Keratinocyte (primary cell): ENCODE results near the gene PHF5A. TPM values are rescaled to one million over a fixed set of nuclear protein-coding genes. Genes with fewer than 3 reads are reported as not detected.

Experiments
- DNase-seq: peaks from one replicate; pipeline ENCODE4 v3.0.0-alpha.2; 2011; ENCODE audit warnings: low read depth, missing footprints, low spot score
- FAIRE-seq: peaks from 2 replicates; lab custom pipeline; 2011; peaks lifted over from hg19 to GRCh38; lab: Jason Lieb, UNC
- H2AFZ ChIP-seq: 2 replicates; pipeline ENCODE4 v1.6.0; 2012; ENCODE audit warnings: low read length, control low read depth, inconsistent platforms; ENCODE audit not compliant: control insufficient read depth
- H3K27ac ChIP-seq: 2 replicates; pipeline ENCODE4 v1.5.1; 2011; ENCODE audit warnings: low read length; ENCODE audit not compliant: control insufficient read depth, insufficient read depth
- H3K27me3 ChIP-seq: 3 replicates; pipeline ENCODE4 v1.6.0; 2011; ENCODE audit warnings: low read length; ENCODE audit not compliant: control insufficient read depth, insufficient read depth; ENCODE audit errors: extremely low read depth
- H3K36me3 ChIP-seq, 2 experiments: 2 replicates in 1 of 2; 3 replicates in 1 of 2; pipeline ENCODE4 v1.5.1; 2011; ENCODE audit warnings: low read length in 2 of 2, mild to moderate bottlenecking in 1 of 2; ENCODE audit not compliant: control insufficient read depth in 2 of 2, insufficient read depth in 2 of 2; ENCODE audit errors: extremely low read depth in 1 of 2
- H3K4me1 ChIP-seq: 3 replicates; pipeline ENCODE4 v1.5.1; 2011; ENCODE audit warnings: low read length; ENCODE audit not compliant: control insufficient read depth, insufficient read depth; ENCODE audit errors: extremely low read depth
- H3K4me2 ChIP-seq: 3 replicates; pipeline ENCODE4 v1.6.0; 2011; ENCODE audit warnings: low read depth, low read length; ENCODE audit not compliant: control insufficient read depth, insufficient read depth; ENCODE audit errors: extremely low read depth
- H3K4me3 ChIP-seq, 3 experiments: fragments of 200-600 bp in 1 of 3; sonication (generic) in 1 of 3; 2 replicates in 2 of 3; 3 replicates in 1 of 3; pipeline ENCODE4 v1.5.1; 2011 to 2016; ENCODE audit warnings: low read length in 3 of 3, mild to moderate bottlenecking in 3 of 3, control low read depth in 2 of 3, inconsistent platforms in 1 of 3, low read depth in 1 of 3, mixed read lengths in 1 of 3, mixed run types in 1 of 3, moderate library complexity in 1 of 3; ENCODE audit not compliant: control insufficient read depth in 2 of 3, insufficient read depth in 2 of 3; ENCODE audit errors: extremely low read depth in 1 of 3
- H3K79me2 ChIP-seq: 2 replicates; pipeline ENCODE4 v1.6.0; 2012; ENCODE audit warnings: low read length; ENCODE audit not compliant: control insufficient read depth, insufficient read depth
- H3K9ac ChIP-seq: 3 replicates; pipeline ENCODE4 v1.6.0; 2011; ENCODE audit warnings: low read length; ENCODE audit not compliant: control insufficient read depth, insufficient read depth; ENCODE audit errors: extremely low read depth
- H3K9me1 ChIP-seq: 3 replicates; pipeline ENCODE4 v1.6.0; 2011; ENCODE audit warnings: low read length; ENCODE audit not compliant: control insufficient read depth, insufficient read depth; ENCODE audit errors: extremely low read depth
- H3K9me3 ChIP-seq: 2 replicates; pipeline ENCODE4 v1.5.1; 2012; ENCODE audit warnings: low read depth, low read length; ENCODE audit not compliant: control insufficient read depth
- H4K20me1 ChIP-seq: 3 replicates; pipeline ENCODE4 v1.6.0; 2011; ENCODE audit warnings: low read length; ENCODE audit not compliant: control insufficient read depth, insufficient read depth; ENCODE audit errors: extremely low read depth
- EZH2 ChIP-seq: IDR thresholded peaks from one replicate; pipeline ENCODE4 v1.6.1; 2012; ENCODE audit warnings: inconsistent platforms, mild to moderate bottlenecking, low read length, moderate library complexity
- dilution Hi-C: fragments of 300-500 bp; cut with MboI; formaldehyde crosslinking; loops from one replicate; pipeline ENCODE4 v1.7.0; 2020; ENCODE audit warnings: low sequenced_read_pairs; ENCODE audit not compliant: extremely low pct_ligation_motif_present
- polyA plus RNA-seq, 5 experiments: library from polyadenylated mRNA; depleted of rRNA in 3 of 5; stranded (reverse) in 3 of 5; stranded (forward) in 1 of 5; unstranded in 1 of 5; fragments of >200 nt; gene quantifications; 1 replicate in 1 of 5; 2 replicates in 3 of 5; 3 replicates in 1 of 5; pipeline versions ENCODE4 v1.2.1 to v1.2.3, GENCODE V29; 2011 to 2012; ENCODE audit warnings: missing spikeins in 2 of 5, low read depth in 1 of 5, low replicate concordance in 1 of 5
- TF ChIP-seq, protein P1 (sequence below), 3 experiments: IDR thresholded peaks in 1 of 3; conservative IDR thresholded peaks in 1 of 3; optimal IDR thresholded peaks in 1 of 3; 2 replicates in 2 of 3; 3 replicates in 1 of 3; pipeline versions ENCODE3 to v1.5.1; 2011; ENCODE audit warnings: low read length in 3 of 3, mild to moderate bottlenecking in 3 of 3, moderate library complexity in 2 of 3, control low read depth in 1 of 3, inconsistent platforms in 1 of 3; ENCODE audit not compliant: insufficient read depth in 2 of 3; ENCODE audit errors: extremely low read depth in 1 of 3

PHF5A gene
- polyA plus RNA-seq, 1 donor (not counting 4 experiments of a cell fraction or from before 2014, with no cell fraction given): 77.7 TPM

DNA sequence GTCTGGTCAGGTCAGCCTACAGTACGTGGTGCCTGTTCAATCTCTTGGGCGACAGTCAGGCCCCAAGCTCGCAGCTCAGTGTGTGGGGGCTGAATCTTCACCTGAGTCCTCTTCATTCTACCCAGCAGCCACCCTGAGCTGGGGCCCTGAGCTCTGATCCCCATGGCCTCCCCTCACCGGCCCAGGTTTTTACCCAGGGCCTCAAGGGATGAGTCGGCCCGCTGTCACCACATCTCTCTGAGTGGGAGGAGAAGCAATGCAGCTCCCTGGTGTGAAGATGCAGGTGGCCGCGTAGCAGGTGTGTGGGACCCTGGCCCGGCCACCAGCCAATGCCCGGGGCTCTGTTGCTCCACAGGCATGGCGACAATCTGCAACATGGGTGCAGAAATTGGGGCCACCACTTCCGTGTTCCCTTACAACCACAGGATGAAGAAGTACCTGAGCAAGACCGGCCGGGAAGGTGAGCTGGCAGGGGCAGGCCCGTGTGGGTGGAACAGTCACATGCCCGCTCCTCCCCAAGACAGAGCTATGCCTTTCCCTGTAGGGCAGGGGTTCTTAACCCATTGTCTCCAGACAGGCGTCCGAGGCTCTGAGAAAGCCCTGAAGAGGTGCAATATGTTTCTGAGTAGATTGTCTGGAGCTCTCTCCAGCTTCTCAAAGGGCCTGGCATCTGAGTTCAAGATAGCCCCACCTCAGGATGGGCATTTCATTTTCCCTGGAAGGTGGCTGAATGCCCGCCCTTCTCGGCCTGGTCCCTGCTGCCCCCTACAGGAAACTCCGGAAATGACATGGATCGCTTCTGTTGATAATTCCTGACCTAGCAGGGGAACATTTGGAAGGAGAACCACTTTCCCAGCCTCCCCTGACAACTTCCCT lies 48.9 kb upstream of the PHF5A start:
- Histone ChIP-seq H3K9me3 (no peaks in the 10 kb centered on the region), H4K20me1 (no peaks in the 10 kb centered on the region), H3K4me1 (peaks cover 22% of the 10 kb centered on the region), H3K36me3 (peaks cover 26 to 39% of the 10 kb centered on the region in 2 experiments), H3K27ac (peak overlapping the region; percentile 65), H2AFZ (no peak overlapping the region), H3K27me3 (no peaks in the 10 kb centered on the region), H3K4me2 (peak overlapping the region; percentile 71), H3K9me1 (no peaks in the 10 kb centered on the region), H3K9ac (no peak overlapping the region), H3K4me3 (no peak overlapping the region), H3K79me2 (no peaks in the 10 kb centered on the region)
- dilution Hi-C loops: no loop called here
- DNase-seq (no peak), FAIRE-seq (peak; percentile 86)
- no peak for TF ChIP-seq EZH2
- TF ChIP-seq, protein P1, sequence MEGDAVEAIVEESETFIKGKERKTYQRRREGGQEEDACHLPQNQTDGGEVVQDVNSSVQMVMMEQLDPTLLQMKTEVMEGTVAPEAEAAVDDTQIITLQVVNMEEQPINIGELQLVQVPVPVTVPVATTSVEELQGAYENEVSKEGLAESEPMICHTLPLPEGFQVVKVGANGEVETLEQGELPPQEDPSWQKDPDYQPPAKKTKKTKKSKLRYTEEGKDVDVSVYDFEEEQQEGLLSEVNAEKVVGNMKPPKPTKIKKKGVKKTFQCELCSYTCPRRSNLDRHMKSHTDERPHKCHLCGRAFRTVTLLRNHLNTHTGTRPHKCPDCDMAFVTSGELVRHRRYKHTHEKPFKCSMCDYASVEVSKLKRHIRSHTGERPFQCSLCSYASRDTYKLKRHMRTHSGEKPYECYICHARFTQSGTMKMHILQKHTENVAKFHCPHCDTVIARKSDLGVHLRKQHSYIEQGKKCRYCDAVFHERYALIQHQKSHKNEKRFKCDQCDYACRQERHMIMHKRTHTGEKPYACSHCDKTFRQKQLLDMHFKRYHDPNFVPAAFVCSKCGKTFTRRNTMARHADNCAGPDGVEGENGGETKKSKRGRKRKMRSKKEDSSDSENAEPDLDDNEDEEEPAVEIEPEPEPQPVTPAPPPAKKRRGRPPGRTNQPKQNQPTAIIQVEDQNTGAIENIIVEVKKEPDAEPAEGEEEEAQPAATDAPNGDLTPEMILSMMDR (optimal IDR thresholded peaks at IDR 0.05 in 1 of 3, IDR thresholded peaks at IDR 0.05 in 1 of 3, conservative IDR thresholded peaks at IDR 0.05 in 1 of 3; ENCODE audit: extremely low read depth in 1 of 3, insufficient read depth in 2 of 3, low read length in 3 of 3): peak; percentile 85 to 92 (median 87)

DNA sequence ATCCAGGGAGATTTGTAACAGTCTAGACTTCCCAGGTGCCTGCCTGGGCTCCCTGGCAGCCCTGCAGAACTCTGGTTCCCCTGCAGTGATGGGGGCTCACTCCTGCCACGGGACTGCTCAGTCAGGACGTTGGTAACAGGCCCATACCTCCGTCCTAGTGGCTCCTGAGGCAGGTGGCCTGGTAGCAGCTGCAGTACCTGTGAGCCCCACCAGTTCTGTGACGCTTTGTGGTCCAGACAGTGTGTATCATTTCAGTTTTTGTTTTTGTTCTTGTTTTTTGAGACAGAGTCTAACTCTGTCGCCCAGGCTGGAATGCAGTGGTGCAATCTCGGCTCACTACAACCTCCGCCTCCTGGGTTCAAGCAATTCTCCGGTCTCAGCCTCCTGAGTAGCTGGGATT lies 48.0 kb upstream of the PHF5A start:
- H3K9me3 ChIP-seq: no peaks in the 10 kb centered on the region
- DNase-seq (no peak), FAIRE-seq (no peak)
- no peak overlapping the region for H3K4me2 ChIP-seq
- no peak overlapping the region for H3K4me3 ChIP-seq
- TF ChIP-seq, protein P1 (optimal IDR thresholded peaks at IDR 0.05 in 1 of 3, IDR thresholded peaks at IDR 0.05 in 1 of 3, conservative IDR thresholded peaks at IDR 0.05 in 1 of 3; ENCODE audit: extremely low read depth in 1 of 3, insufficient read depth in 2 of 3, low read length in 3 of 3): no peak
- no peak for TF ChIP-seq EZH2
- H4K20me1 ChIP-seq: no peaks in the 10 kb centered on the region
- H3K4me1 ChIP-seq: peaks cover 23% of the 10 kb centered on the region
- H3K36me3 ChIP-seq: peaks cover 28 to 41% of the 10 kb centered on the region in 2 experiments
- no peaks in the 10 kb centered on the region for H3K79me2 ChIP-seq
- no peak overlapping the region for H3K27ac ChIP-seq
- H2AFZ ChIP-seq: no peak overlapping the region
- H3K27me3 ChIP-seq: no peaks in the 10 kb centered on the region
- H3K9me1 ChIP-seq: no peaks in the 10 kb centered on the region
- dilution Hi-C loops: no loop called here
- H3K9ac ChIP-seq: no peak overlapping the region
